GM12874 (cell line): Measurements from ENCODE around the gene SYNDIG1.

Experiments
- CTCF ChIP-seq: IDR thresholded peaks from 2 replicates; pipeline ENCODE4 v1.5.1; 2011; ENCODE audit warnings: low read depth, mild to moderate bottlenecking, control low read depth, low read length, moderate library complexity; ENCODE audit not compliant: insufficient read depth

SYNDIG1 gene

GRCh38 chr20:24679448-24680047 is 210.1 kb downstream of the SYNDIG1 start:
- TF ChIP-seq CTCF, result no peak

DNA sequence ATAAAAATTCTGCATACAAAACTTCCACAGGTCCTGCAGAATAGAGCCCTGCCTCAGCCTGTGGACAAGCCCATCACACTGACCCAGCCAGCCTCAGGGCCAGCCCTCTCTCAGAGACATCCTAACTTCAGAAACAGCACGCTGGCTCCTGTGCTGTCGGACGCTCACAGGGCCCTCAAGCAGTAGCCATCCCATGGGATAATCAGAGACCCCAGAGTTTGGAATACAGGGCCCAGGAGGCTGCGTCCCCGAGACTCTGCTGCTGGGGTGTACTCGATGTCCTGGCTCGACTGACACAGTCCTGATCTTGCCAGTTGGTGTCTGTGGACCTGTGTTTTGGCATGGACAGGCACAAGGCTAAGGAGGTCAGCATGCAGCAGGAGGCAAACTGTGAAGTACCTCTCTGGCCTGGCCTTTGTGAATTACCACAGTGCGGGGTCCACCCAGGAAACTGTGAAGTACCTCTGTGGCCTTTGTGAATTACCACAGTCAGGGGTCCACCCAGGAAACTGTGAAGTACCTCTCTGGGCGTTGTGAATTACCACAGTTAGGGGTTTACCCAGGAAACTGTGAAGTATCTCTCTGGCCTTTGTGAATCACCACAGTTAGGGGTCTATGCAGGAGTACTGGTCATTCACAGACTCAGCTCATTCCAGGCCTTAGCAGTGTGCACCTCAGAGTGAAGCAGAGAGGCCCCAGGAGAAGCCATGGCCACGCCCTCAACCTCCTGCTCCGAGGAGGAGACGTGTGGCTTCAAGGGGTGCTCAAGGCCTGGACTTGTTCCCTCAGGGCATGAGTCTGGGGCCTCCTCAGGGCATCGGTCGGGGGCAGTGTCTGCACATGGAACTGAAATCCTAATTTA is 212.4 kb downstream of the SYNDIG1 start:
- no peak for TF ChIP-seq CTCF

DNA sequence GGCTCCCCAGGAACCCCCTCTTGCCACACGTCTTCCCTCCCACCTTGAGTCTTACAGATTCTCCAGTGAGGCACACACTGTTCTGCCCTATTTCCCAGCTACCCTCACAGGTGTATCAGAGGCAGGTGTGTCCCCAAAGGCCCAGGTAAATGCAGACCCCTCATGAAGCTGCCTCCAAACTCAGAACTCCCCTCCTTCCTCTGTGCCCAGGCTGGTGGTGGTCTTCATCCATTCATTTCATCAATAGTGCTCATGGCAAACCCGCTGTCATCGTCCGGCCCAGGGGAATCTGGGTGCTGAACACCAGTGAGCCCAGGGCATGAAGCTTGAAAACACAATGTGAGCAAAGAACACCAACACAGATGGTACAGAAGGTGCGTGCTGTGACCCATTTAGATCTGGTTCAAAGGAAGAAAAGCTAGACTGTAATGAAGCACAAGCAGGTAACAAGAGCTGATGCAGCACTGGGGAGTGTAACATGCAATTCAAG is 213.1 kb downstream of the SYNDIG1 start:
- TF ChIP-seq CTCF, result no peak

DNA sequence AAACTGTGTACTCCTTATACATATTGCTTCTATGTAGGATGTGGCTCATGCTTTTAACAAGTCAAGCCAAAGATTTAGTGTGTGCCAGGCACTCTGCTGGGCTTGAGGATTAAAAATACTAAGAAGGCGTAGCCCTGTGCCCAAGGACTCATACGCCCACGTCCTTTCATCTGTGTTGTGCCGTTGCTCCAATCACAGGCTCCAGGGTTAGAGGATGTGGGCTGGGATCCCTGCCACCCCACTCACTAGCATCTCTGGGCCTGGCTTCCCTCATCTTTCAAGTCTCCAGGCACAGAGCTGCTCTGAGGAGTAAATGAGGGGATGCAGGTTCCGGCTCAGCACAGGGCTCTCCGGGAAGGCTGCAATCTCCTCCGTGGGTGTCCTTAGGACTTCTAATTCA is 214.2 kb downstream of the SYNDIG1 start:
- TF ChIP-seq CTCF, result no peak

DNA sequence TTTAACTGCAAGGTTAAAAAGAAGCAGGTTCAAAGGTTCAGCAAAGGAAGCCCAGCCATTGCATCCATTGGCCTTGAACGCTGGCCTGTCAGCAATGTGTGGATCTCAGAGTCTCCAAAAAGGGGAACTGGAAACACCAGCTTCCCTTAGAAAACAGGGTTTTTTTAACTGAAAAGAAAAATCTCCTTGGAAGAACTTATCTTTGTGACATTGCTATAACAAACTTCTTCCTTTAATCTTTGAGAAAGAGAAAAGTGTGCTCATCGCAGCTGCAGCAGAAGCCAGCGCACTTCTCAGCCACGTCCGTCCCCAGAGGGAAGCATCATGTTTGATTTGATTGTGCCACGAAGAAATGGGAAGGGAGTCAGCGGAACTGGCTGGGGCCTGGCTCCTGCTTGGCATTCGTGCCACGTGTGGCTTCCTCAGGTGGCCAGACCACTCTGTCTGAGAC is 215.0 kb downstream of the SYNDIG1 start:
- no peak for TF ChIP-seq CTCF

- TF ChIP-seq CTCF, result no peak
Observed at GRCh38 chr20:24684956-24685691, 215.7 kb downstream of the SYNDIG1 start.

- TF ChIP-seq CTCF, result no peak
Observed at GRCh38 chr20:24685736-24686135, 216.3 kb downstream of the SYNDIG1 start.
